HS-27A (cell line): ENCODE results near the gene MBP.

Source experiments
- DNase-seq: peaks from one replicate; pipeline ENCODE4 v3.0.0-alpha.2; 2012; ENCODE audit warnings: low read depth, missing footprints

The MBP gene

GRCh38 chr18:77100751-77101355 lies 31.7 kb downstream of the MBP start:
- no peak for DNase-seq

- DNase-seq, result no peak
Observed at GRCh38 chr18:77099485-77100370, 32.9 kb downstream of the MBP start.

GRCh38 chr18:77098538-77099174 lies 33.9 kb downstream of the MBP start:
- no peak for DNase-seq

- no peak for DNase-seq
Observed at GRCh38 chr18:77098029-77098428, 34.6 kb downstream of the MBP start.

GRCh38 chr18:77096936-77097886 lies 35.4 kb downstream of the MBP start:
- DNase-seq, result no peak

- DNase-seq, result no peak
Observed at GRCh38 chr18:77095391-77096371, 36.9 kb downstream of the MBP start.

- no peak for DNase-seq
Observed at GRCh38 chr18:77093586-77093985, 39.0 kb downstream of the MBP start.

- DNase-seq, result no peak
Observed at GRCh38 chr18:77093067-77093430, 39.5 kb downstream of the MBP start.

GRCh38 chr18:77092104-77093066 lies 40.2 kb downstream of the MBP start:
- DNase-seq, result no peak

- DNase-seq, result no peak
Observed at GRCh38 chr18:77091366-77091765, 41.2 kb downstream of the MBP start.

- no peak for DNase-seq
Observed at GRCh38 chr18:77090546-77091174, 41.9 kb downstream of the MBP start.

- no peak for DNase-seq
Observed at GRCh38 chr18:77089723-77090285, 42.8 kb downstream of the MBP start.

GRCh38 chr18:77088963-77089722 lies 43.4 kb downstream of the MBP start:
- DNase-seq, result no peak

- no peak for DNase-seq
Observed at GRCh38 chr18:77087393-77088141, 45.0 kb downstream of the MBP start.

- DNase-seq, result no peak
Observed at GRCh38 chr18:77086656-77087392, 45.8 kb downstream of the MBP start.

GRCh38 chr18:77086034-77086433 lies 46.5 kb downstream of the MBP start:
- no peak for DNase-seq

- DNase-seq, result no peak
Observed at GRCh38 chr18:77084688-77085035, 47.9 kb downstream of the MBP start.
